H1 (cell line): ENCODE data around the gene TNFSF18. TPM values are rescaled to one million over a fixed set of nuclear protein-coding genes. Genes with fewer than 3 reads are reported as not detected.

ENCODE experiments used
- BCL11A ChIP-seq, 2 experiments: IDR thresholded peaks; one replicate each; pipeline ENCODE4 v1.6.1; 2011; ENCODE audit warnings: low read depth in 2 of 2, low read length in 2 of 2, mild to moderate bottlenecking in 2 of 2
- CHD7 ChIP-seq: fragments of 300-600 bp; sonication (generic); IDR thresholded peaks from 2 replicates; pipeline ENCODE4 v1.7.1; 2012; ENCODE audit warnings: low read length, moderate library complexity, mild to moderate bottlenecking, inconsistent platforms; ENCODE audit not compliant: insufficient replicate concordance
- CREB1 ChIP-seq: IDR thresholded peaks from 2 replicates; pipeline ENCODE4 v1.6.1; 2012; ENCODE audit warnings: inconsistent platforms
- HDAC2 ChIP-seq, 2 experiments: fragments of 300-600 bp in 1 of 2; sonication (generic) in 1 of 2; IDR thresholded peaks; 2 replicates each; pipeline ENCODE4 v1.6.1; 2011 to 2012; ENCODE audit warnings: low read depth in 2 of 2, low read length in 2 of 2, mild to moderate bottlenecking in 2 of 2, moderate library complexity in 2 of 2, borderline replicate concordance in 1 of 2, inconsistent platforms in 1 of 2
- JUN ChIP-seq: IDR thresholded peaks from 2 replicates; pipeline ENCODE4 v1.6.1; 2011; ENCODE audit warnings: low read depth, mild to moderate bottlenecking, improper control_type of control experiment, low read length
- KDM4A ChIP-seq: IDR thresholded peaks from one replicate; pipeline ENCODE4 v1.7.1; 2012; ENCODE audit warnings: low read depth, mild to moderate bottlenecking, moderate library complexity, low read length, inconsistent platforms; ENCODE audit not compliant: severe bottlenecking
- MAX ChIP-seq: IDR thresholded peaks from 2 replicates; pipeline ENCODE4 v1.6.1; 2012; ENCODE audit warnings: inconsistent platforms
- NANOG ChIP-seq: IDR thresholded peaks from 2 replicates; pipeline ENCODE4 v1.6.1; 2011; ENCODE audit warnings: low read length, low read depth, mild to moderate bottlenecking, inconsistent platforms; ENCODE audit not compliant: insufficient read depth, poor library complexity, severe bottlenecking
- NRF1 ChIP-seq: IDR thresholded peaks from 2 replicates; pipeline ENCODE4 v1.6.1; 2011; ENCODE audit warnings: mild to moderate bottlenecking, low read depth, low read length, improper control_type of control experiment
- PHF8 ChIP-seq: fragments of 200-600 bp; sonication (generic); conservative IDR thresholded peaks from 2 replicates; pipeline ENCODE4 v1.7.1; 2012; ENCODE audit warnings: low read depth, mild to moderate bottlenecking, inconsistent platforms, low read length, moderate library complexity
- SP4 ChIP-seq: IDR thresholded peaks from 2 replicates; pipeline ENCODE4 v1.6.1; 2012; ENCODE audit warnings: low read length, inconsistent platforms
- TCF12 ChIP-seq: IDR thresholded peaks from 2 replicates; pipeline ENCODE4 v1.6.1; 2011; ENCODE audit warnings: low read depth, mild to moderate bottlenecking, low read length
- polyA plus RNA-seq, 7 experiments: library from polyadenylated mRNA; depleted of rRNA in 3 of 7; stranded (reverse) in 5 of 7; unstranded in 2 of 7; fragments of >200 nt in 5 of 7; fragments of 200-250 nt in 2 of 7; gene quantifications; 1 replicate in 5 of 7; 2 replicates in 1 of 7; 4 replicates in 1 of 7; pipeline versions ENCODE4 v1.2.1 to v1.2.3, GENCODE V29; 2011 to 2013; ENCODE audit warnings: missing spikeins in 2 of 7, mixed read lengths in 2 of 7
- total RNA-seq: library from RNA; stranded (reverse); fragmentation: NEBNext Ultra II Directional; extraction: Animal tissue kit (Norgen Biotek cat#: 25700); gene quantifications from 2 replicates; pipeline ENCODE4 v1.2.1, GENCODE V29; 2021

The TNFSF18 gene
- total and polyA plus RNA-seq, 2 of the 8 experiments (the other 6 are each of a cell fraction or from before 2014, with no cell fraction given), result not detected

DNA sequence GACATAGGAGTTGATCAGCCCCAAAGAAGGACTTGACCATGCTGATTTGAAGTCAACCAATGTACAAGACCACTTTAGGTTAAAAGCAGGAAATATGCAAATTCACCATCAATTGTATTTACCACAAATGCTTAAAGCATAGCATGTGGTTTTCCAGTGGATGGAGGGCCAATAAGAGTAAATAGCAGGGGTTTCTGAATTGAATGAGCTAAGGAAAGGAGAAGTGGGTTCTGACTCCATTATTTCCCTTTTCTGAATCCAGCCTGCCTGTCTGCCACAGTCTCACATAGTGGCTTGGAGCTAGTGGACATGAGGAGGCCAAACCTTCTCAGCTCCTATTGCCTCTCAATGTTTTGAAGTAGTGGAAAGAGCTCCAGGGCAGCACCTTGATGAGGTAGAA, 7.2 kb upstream of the TNFSF18 start (continued):
- TF ChIP-seq CHD7, result no peak
- no peak for TF ChIP-seq JUN
- TF ChIP-seq TCF12, result no peak
- TF ChIP-seq MAX, result no peak
- TF ChIP-seq SP4, result no peak
- TF ChIP-seq NRF1, result no peak
- TF ChIP-seq BCL11A (IDR thresholded peaks at IDR 0.05; ENCODE audit: low read depth in 2 of 2, low read length in 2 of 2), result no peak
- no peak for TF ChIP-seq PHF8
- TF ChIP-seq KDM4A, result no peak
- no peak for TF ChIP-seq CREB1
- no peak for TF ChIP-seq HDAC2 (IDR thresholded peaks at IDR 0.05; ENCODE audit: borderline replicate concordance in 1 of 2, low read depth in 2 of 2, low read length in 2 of 2)
- TF ChIP-seq NANOG, result no peak
